22Rv1 (cell line): ENCODE measurements around the gene ATP1A1.

Source experiments
- ZFX ChIP-seq: fragments of 450-650 bp; IDR thresholded peaks from 2 replicates; pipeline ENCODE4 v1.6.1; 2017; ENCODE audit warnings: antibody characterized with exemption, borderline replicate concordance
- TF ChIP-seq, protein P1 (sequence below): fragments of 450-650 bp; IDR thresholded peaks from 2 replicates; pipeline ENCODE4 v1.5.1; 2017; ENCODE audit warnings: mild to moderate bottlenecking

DNA sequence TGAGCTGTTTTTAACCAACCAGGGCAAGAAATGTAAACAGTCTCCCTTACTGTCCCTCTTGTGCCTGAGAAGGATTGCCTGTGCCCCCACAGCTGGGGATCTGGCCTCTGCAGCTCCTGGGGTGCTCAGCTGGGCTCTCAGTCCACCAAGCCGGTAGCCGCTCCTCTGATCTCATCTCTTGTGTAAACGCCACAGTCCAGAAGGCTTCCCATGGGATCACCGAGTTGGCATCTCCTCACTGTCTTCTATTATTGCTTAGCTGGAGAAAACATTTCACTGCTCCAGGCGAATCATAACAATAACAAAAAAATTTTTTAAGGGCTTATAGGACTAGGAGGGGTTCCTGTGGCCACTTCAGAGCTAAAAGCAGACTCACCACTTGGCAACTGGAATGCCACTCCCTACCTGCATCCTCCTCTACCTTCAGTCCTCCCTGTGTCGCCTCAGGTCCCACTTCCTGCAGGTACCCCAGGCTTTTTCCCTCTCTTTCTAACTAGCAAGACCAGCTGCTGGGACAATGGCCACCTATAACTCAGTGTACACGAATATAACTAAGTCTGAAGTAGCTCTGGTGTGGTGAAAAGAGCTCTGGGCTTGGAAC is 75.8 kb downstream of the ATP1A1 start:
- TF ChIP-seq, protein P1, sequence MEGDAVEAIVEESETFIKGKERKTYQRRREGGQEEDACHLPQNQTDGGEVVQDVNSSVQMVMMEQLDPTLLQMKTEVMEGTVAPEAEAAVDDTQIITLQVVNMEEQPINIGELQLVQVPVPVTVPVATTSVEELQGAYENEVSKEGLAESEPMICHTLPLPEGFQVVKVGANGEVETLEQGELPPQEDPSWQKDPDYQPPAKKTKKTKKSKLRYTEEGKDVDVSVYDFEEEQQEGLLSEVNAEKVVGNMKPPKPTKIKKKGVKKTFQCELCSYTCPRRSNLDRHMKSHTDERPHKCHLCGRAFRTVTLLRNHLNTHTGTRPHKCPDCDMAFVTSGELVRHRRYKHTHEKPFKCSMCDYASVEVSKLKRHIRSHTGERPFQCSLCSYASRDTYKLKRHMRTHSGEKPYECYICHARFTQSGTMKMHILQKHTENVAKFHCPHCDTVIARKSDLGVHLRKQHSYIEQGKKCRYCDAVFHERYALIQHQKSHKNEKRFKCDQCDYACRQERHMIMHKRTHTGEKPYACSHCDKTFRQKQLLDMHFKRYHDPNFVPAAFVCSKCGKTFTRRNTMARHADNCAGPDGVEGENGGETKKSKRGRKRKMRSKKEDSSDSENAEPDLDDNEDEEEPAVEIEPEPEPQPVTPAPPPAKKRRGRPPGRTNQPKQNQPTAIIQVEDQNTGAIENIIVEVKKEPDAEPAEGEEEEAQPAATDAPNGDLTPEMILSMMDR = no peak
- TF ChIP-seq ZFX = no peak
